PC-9 (cell line): ENCODE measurements around the gene BACH2.

Source experiments
- EZH2 ChIP-seq: fragments of 200-600 bp; sonication (generic); IDR thresholded peaks from 2 replicates; pipeline ENCODE4 v1.8.0; 2017; ENCODE audit warnings: antibody characterized with exemption, low read depth
- TF ChIP-seq, protein P1 (sequence below): fragments of 200-600 bp; sonication (generic); conservative IDR thresholded peaks from 2 replicates; pipeline ENCODE4 v1.6.1; 2017; ENCODE audit warnings: mixed run types, antibody characterized with exemption, mild to moderate bottlenecking, moderate library complexity

DNA sequence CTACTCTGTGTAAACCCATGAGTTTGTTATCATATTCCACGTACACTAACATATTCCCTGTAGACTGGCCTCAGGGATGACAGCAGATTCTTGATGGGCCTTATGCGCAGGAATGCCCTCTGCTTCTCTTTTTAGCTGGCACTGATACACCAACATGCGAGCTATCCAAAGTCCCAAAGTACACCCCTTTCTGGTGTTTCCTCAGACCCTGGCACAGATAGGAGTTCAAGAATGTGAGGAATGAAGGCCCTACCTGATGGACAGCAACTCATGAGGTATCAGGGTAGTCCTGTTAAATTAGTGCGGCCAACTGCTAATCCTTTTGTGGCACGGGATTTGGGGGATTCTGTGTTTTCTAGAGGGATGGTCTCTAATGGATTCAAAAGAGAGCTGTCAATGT, 93.0 kb downstream of the BACH2 start:
- TF ChIP-seq, protein P1, sequence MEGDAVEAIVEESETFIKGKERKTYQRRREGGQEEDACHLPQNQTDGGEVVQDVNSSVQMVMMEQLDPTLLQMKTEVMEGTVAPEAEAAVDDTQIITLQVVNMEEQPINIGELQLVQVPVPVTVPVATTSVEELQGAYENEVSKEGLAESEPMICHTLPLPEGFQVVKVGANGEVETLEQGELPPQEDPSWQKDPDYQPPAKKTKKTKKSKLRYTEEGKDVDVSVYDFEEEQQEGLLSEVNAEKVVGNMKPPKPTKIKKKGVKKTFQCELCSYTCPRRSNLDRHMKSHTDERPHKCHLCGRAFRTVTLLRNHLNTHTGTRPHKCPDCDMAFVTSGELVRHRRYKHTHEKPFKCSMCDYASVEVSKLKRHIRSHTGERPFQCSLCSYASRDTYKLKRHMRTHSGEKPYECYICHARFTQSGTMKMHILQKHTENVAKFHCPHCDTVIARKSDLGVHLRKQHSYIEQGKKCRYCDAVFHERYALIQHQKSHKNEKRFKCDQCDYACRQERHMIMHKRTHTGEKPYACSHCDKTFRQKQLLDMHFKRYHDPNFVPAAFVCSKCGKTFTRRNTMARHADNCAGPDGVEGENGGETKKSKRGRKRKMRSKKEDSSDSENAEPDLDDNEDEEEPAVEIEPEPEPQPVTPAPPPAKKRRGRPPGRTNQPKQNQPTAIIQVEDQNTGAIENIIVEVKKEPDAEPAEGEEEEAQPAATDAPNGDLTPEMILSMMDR = no peak
- TF ChIP-seq EZH2 = no peak
